Left renal cortex interstitium (tissue), 4 donors: ENCODE results near the gene KRTAP1-5. TPM values are rescaled to one million over a fixed set of nuclear protein-coding genes. Genes with fewer than 3 reads are reported as not detected.
"Not testable (repeated sequence)": the region's sequence is repeated elsewhere in the genome, so short reads cannot be mapped to it uniquely, and the experiment has no call there.

Source experiments
- DNase-seq, 4 donors: peaks; one replicate each; pipeline ENCODE4 v3.0.0-alpha.2; 2013; ENCODE audit warnings: low read depth in 4 of 4, low spot score in 2 of 4, missing footprints in 1 of 4
- polyA plus RNA-seq, 4 donors: library from polyadenylated mRNA; unstranded; fragments of 120-200 nt; gene quantifications; one replicate each; pipeline ENCODE4 v1.2.1, GENCODE V29; 2013; ENCODE audit not compliant: insufficient read length in 4 of 4

KRTAP1-5 gene
- polyA plus RNA-seq, 4 donors = not detected

GRCh38 chr17:41049110-41049509 lies 22.1 kb upstream of the KRTAP1-5 start:
- DNase-seq = no peak

GRCh38 chr17:41048441-41048840 lies 21.4 kb upstream of the KRTAP1-5 start:
- DNase-seq = no peak

- not testable (repeated sequence) for DNase-seq
Observed at GRCh38 chr17:41046735-41047465, 19.9 kb upstream of the KRTAP1-5 start, which contains the start of gene KRTAP2-1. TSS of gene KRTAP2-1 (minus strand) at chr17:41047316. CDS start at chr17:41047267, 49 bp downstream.

GRCh38 chr17:41042953-41043352 lies 15.9 kb upstream of the KRTAP1-5 start:
- DNase-seq = no peak

- DNase-seq = not testable (repeated sequence)
Observed at GRCh38 chr17:41040783-41041571, 14.0 kb upstream of the KRTAP1-5 start, which contains the start of gene KRTAP1-1. TSS of gene KRTAP1-1 (minus strand) at chr17:41041450. CDS start at chr17:41041397, 53 bp downstream.

GRCh38 chr17:41037853-41038350 lies 10.9 kb upstream of the KRTAP1-5 start:
- no peak for DNase-seq

- not testable (repeated sequence) for DNase-seq
Observed at GRCh38 chr17:41034346-41034935, 7.4 kb upstream of the KRTAP1-5 start, which contains the start of gene KRTAP1-3. TSS of gene KRTAP1-3 (minus strand) at chr17:41034874. CDS start at chr17:41034821, 53 bp downstream.

- no peak for DNase-seq
Observed at GRCh38 chr17:41029633-41030245, 2.7 kb upstream of the KRTAP1-5 start, which contains the start of gene KRTAP1-4. TSS of gene KRTAP1-4 (minus strand) at chr17:41030195. CDS start at chr17:41030078, 117 bp downstream.

GRCh38 chr17:41024697-41025096 lies 2.3 kb downstream of the KRTAP1-5 start:
- no peak for DNase-seq

GRCh38 chr17:41020336-41020735 lies 6.7 kb downstream of the KRTAP1-5 start:
- DNase-seq = no peak

GRCh38 chr17:41019415-41019814 lies 7.6 kb downstream of the KRTAP1-5 start:
- DNase-seq = no peak

GRCh38 chr17:41018541-41018940 lies 8.5 kb downstream of the KRTAP1-5 start:
- no peak for DNase-seq

GRCh38 chr17:41016578-41017215 lies 10.3 kb downstream of the KRTAP1-5 start:
- DNase-seq = no peak

GRCh38 chr17:41015454-41015853 lies 11.6 kb downstream of the KRTAP1-5 start:
- DNase-seq = no peak

- DNase-seq = no peak
Observed at GRCh38 chr17:41013606-41014005, 13.4 kb downstream of the KRTAP1-5 start.

GRCh38 chr17:41013181-41013580 lies 13.8 kb downstream of the KRTAP1-5 start:
- no peak for DNase-seq

GRCh38 chr17:41012326-41013120 lies 14.5 kb downstream of the KRTAP1-5 start:
- DNase-seq = no peak

GRCh38 chr17:41010441-41010840 lies 16.6 kb downstream of the KRTAP1-5 start:
- no peak for DNase-seq

- no peak for DNase-seq
Observed at GRCh38 chr17:41009936-41010335, 17.1 kb downstream of the KRTAP1-5 start.
